Fibroblast of the aortic adventitia (primary cell): Measurements from ENCODE around the gene PTGR3. TPM values are rescaled to one million over a fixed set of nuclear protein-coding genes. Genes with fewer than 3 reads are reported as not detected.
A peak's percentile ranks its signal among the peaks of the same experiment; 100 is the strongest.
"Not testable (repeated sequence)": the region's sequence is repeated elsewhere in the genome, so short reads cannot be mapped to it uniquely, and the experiment has no call there.

ENCODE experiments used
- DNase-seq: peaks from one replicate; pipeline ENCODE4 v3.0.0-alpha.2; 2010; ENCODE audit warnings: low read depth
- H3K4me3 ChIP-seq: 2 replicates; pipeline ENCODE4 v1.5.1; 2011; ENCODE audit warnings: low read depth, mild to moderate bottlenecking, control low read depth, low read length, moderate library complexity
- total RNA-seq: library from RNA; depleted of rRNA; stranded (reverse); fragments of >200 nt; gene quantifications from 2 replicates; pipeline ENCODE4 v1.2.3, GENCODE V29; 2012; ENCODE audit warnings: low replicate concordance
- TF ChIP-seq, protein P1 (sequence below): IDR thresholded peaks from 2 replicates; pipeline ENCODE4 v1.5.1; 2011; ENCODE audit warnings: mild to moderate bottlenecking, low read length, control low read depth, inconsistent platforms; ENCODE audit not compliant: insufficient read depth

PTGR3 gene
- total RNA-seq, 1 donor: 14.2 TPM

DNA sequence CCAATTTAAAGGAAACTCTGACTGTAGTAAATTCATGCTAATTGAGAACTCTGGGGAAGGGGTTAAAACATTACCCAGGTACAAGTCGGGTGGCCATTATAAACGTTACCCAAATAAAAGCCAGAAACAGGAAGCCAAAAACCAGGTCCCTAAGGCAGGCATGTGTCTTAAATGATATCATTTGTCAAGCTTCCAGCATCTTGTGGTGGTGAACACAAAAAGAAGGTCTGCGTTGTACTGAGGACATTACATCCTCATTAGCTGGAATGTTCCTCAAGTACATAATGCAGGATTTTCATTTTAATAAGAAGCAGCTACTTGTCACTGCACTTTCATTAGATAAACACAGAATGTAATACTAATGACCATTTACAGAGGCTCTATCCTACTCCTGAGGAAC is 10.9 kb downstream of the PTGR3 start:
- peak; percentile 27 for DNase-seq
- TF ChIP-seq, protein P1, sequence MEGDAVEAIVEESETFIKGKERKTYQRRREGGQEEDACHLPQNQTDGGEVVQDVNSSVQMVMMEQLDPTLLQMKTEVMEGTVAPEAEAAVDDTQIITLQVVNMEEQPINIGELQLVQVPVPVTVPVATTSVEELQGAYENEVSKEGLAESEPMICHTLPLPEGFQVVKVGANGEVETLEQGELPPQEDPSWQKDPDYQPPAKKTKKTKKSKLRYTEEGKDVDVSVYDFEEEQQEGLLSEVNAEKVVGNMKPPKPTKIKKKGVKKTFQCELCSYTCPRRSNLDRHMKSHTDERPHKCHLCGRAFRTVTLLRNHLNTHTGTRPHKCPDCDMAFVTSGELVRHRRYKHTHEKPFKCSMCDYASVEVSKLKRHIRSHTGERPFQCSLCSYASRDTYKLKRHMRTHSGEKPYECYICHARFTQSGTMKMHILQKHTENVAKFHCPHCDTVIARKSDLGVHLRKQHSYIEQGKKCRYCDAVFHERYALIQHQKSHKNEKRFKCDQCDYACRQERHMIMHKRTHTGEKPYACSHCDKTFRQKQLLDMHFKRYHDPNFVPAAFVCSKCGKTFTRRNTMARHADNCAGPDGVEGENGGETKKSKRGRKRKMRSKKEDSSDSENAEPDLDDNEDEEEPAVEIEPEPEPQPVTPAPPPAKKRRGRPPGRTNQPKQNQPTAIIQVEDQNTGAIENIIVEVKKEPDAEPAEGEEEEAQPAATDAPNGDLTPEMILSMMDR: no peak
- H3K4me3 ChIP-seq: no peak overlapping the region

DNA sequence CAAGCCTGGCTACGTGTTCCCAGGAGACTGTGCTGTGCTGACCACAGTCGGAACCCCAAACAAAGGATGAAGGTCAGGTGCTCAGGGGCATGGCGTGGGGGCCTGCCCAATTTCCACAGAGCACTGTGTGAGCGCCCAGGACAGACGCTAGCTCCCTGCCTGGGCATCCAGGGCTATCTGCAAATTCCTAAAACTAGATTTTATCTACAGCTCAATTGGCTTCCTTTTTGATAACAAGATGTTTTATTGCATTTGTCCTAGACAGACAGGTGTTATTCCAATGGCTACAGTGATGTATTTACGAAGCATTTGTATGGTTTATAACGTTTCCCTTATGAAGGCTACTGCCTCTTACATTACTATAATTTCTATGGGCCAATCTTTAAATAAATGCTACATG is 16.0 kb downstream of the PTGR3 start:
- no peak overlapping the region for H3K4me3 ChIP-seq

DNA sequence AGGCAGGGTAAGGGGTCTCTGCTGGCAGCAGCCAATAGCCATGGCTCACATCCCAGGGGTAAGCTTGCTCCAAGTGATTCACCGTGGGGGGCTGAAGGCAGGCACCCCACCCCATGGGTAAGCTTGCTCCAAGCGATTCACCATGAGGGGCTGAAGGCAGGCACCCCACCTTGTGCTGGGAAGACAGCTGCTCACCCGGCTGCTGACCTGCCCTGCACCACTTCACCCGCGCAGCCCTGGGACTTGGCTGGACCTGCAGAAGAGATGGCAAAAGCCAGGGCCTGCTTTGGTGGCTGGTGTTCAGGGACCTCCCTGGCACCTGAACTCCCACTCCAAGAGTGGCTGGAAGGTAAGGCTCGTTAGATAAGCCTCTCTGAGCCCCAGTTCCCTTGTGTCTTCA is 19.2 kb downstream of the PTGR3 start:
- H3K4me3 ChIP-seq: no peak overlapping the region
- TF ChIP-seq, protein P1: no peak
- no peak for DNase-seq

More for the DNA sequence above, 16.0 kb downstream of the PTGR3 start:
- TF ChIP-seq, protein P1: no peak
- DNase-seq: no peak

GRCh38 chr18:75187702-75188101 is 21.2 kb downstream of the PTGR3 start:
- not testable (repeated sequence) for DNase-seq, H3K4me3 ChIP-seq

DNA sequence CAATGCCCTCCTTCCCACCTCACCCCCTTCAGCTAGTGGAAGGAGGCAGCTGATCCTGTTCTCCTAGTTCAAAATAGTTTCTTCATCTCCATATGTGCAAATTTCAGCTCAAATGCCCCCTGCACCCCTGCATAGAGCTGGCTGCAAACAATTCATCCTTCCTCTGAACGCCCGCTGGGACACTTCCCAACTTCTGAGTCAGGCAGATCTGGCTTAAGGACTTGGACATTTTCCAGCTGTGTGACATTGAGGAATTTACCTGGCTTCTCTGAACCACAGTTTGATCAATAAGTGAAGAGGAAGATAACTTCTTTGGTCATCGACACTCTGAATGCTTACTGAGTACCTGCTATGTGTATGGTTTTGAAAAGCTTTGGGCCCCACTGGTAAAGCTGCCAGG is 23.5 kb downstream of the PTGR3 start:
- no peak overlapping the region for H3K4me3 ChIP-seq
- DNase-seq: no peak
- TF ChIP-seq, protein P1: no peak

DNA sequence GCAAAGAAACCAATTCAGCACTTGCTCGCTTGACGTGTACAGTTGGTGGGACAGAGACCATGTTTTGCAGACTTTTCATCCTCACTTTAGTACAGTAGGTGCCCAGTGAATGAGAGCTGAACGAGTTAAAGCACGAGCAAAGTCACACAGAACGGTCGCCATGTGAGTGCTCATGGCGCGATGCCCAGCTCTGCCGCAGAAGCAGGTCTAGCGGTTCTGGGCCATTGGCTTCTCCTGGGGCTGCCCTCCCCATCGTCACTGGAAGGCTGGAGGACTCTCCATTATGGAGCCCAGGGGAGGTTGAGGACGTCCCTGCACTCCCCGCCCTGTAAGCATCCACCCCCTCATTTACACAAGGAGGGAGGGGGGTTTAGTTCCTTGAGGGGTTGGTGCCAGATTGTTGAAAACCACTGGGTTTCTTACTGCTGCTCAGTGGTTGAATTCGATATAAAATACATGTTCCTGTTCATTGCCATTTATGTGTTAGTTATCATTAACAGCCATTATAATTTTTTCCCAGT is 24.9 kb downstream of the PTGR3 start:
- TF ChIP-seq, protein P1: no peak
- no peak overlapping the region for H3K4me3 ChIP-seq
- DNase-seq: no peak

GRCh38 chr18:75183524-75183923 is 25.4 kb downstream of the PTGR3 start:
- DNase-seq: no peak
- no peak overlapping the region for H3K4me3 ChIP-seq
- TF ChIP-seq, protein P1: no peak
